ENCODE measurements around the gene CTNNA3. TPM values are rescaled to one million over a fixed set of nuclear protein-coding genes. Genes with fewer than 3 reads are reported as not detected.
"Not testable (repeated sequence)": the region's sequence is repeated elsewhere in the genome, so short reads cannot be mapped to it uniquely, and the experiment has no call there.

The CTNNA3 gene
- total RNA-seq, 4 donors from 2014 or later = 1.5 to 9.8 (median 4.3) TPM

GRCh38 chr10:67596641-67597040, 99.4 kb downstream of the CTNNA3 start:
- Histone ChIP-seq H3K9me3 (no peaks in the 10 kb centered on the region), H3K4me1 (no peaks in the 10 kb centered on the region), H3K27ac (no peak overlapping the region), H3K36me3 (no peaks in the 10 kb centered on the region), H3K4me3 (no peak overlapping the region), H3K27me3 (no peaks in the 10 kb centered on the region)
- intact Hi-C loops (cut with DNase I; ENCODE audit: low total_unique reads) = no loop called here
- TF ChIP-seq POLR2A (IDR thresholded peaks at IDR 0.05) = no peak
- no peak for TF ChIP-seq CTCF (IDR thresholded peaks at IDR 0.05)
- DNase-seq = no peak

DNA sequence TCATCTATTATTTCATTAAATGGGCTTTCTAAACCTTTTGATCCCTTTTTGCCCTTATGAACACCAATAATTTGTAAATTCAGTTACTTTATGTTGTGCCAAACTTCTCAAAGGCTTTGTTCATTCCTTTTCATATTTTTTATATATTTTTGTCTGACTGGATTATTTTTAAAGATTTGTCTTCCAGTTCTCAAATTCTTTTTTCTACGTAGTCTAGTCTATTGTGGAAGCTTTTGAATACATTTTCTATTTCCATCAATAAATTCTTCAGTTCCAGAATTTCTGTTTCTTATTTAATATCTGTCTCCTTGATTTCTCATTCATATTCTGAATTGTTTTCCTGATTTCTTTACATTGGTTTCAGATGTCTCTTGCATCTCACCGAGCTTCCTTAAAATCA, 108.2 kb downstream of the CTNNA3 start:
- Histone ChIP-seq H3K4me3 (no peak overlapping the region), H3K4me1 (no peaks in the 10 kb centered on the region), H3K27ac (no peak overlapping the region), H3K9me3 (peaks cover 0 to 16% of the 10 kb centered on the region in 2 donors), H3K36me3 (no peaks in the 10 kb centered on the region), H3K27me3 (no peaks in the 10 kb centered on the region)
- intact Hi-C loops (cut with DNase I; ENCODE audit: low total_unique reads) = no loop called here
- TF ChIP-seq CTCF (IDR thresholded peaks at IDR 0.05) = no peak
- no peak for TF ChIP-seq POLR2A (IDR thresholded peaks at IDR 0.05)
- DNase-seq = no peak

- Histone ChIP-seq H3K4me3 (no peak overlapping the region), H3K27me3 (no peaks in the 10 kb centered on the region), H3K36me3 (no peaks in the 10 kb centered on the region), H3K4me1 (no peaks in the 10 kb centered on the region), H3K9me3 (no peaks in the 10 kb centered on the region), H3K27ac (no peak overlapping the region)
- intact Hi-C loops (cut with DNase I; ENCODE audit: low total_unique reads) = no loop called here
- no peak for DNase-seq
- no peak for TF ChIP-seq POLR2A (IDR thresholded peaks at IDR 0.05)
- TF ChIP-seq CTCF (IDR thresholded peaks at IDR 0.05) = no peak
These were observed 120.5 kb downstream of the CTNNA3 start for GRCh38 chr10:67575532-67575931.

DNA sequence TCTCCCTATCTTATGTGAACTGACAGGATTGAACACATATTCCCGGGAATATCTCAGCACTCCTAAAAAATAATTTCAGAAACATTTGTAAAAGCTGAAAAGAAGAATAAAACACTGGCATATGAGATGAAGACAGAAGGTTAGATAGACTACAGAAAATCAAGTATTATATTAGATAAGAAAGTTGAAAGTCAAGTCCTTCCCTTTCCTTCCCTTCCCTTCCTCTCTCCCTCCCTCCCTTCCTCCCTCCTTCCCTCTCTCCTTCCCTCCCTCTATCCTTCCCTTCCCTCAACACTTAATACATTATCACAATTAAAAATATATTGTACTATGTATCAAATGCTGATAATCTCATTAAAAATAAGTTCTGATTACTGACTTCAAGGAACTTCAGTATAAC, 122.5 kb downstream of the CTNNA3 start:
- TF ChIP-seq CTCF (IDR thresholded peaks at IDR 0.05) (no peak), POLR2A (IDR thresholded peaks at IDR 0.05) (no peak)
- intact Hi-C loops (cut with DNase I; ENCODE audit: low total_unique reads) = no loop called here
- Histone ChIP-seq H3K36me3 (no peaks in the 10 kb centered on the region), H3K9me3 (no peaks in the 10 kb centered on the region), H3K27me3 (no peaks in the 10 kb centered on the region), H3K27ac (no peak overlapping the region), H3K4me3 (no peak overlapping the region), H3K4me1 (no peaks in the 10 kb centered on the region)
- DNase-seq = no peak

- H3K36me3 ChIP-seq = no peaks in the 10 kb centered on the region
- H3K27ac ChIP-seq = no peak overlapping the region
- intact Hi-C loops (cut with DNase I; ENCODE audit: low total_unique reads) = no loop called here
- H3K27me3 ChIP-seq = no peaks in the 10 kb centered on the region
- H3K4me1 ChIP-seq = no peaks in the 10 kb centered on the region
- DNase-seq = no peak
- no peaks in the 10 kb centered on the region for H3K9me3 ChIP-seq
- TF ChIP-seq CTCF (IDR thresholded peaks at IDR 0.05) = no peak
- no peak for TF ChIP-seq POLR2A (IDR thresholded peaks at IDR 0.05)
- H3K4me3 ChIP-seq = no peak overlapping the region
These were observed 124.5 kb downstream of the CTNNA3 start for GRCh38 chr10:67571503-67571902.

DNA sequence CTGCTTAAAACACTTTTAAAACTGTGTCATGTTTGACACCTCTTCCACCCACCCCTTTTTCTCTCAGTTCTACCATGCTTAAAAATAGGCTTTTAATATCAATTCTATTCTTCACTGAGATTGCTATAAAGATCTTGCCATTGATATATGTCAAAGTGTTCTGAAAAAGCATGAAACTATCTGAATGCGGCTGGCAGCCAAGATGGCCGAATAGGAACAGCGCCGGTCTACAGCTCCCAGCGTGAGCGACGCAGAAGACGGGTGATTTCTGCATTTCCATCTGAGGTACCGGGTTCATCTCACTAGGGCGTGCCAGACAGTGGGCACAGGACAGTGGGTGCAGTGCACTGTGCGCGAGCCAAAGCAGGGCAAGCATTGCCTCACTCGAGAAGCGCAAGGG, 137.7 kb downstream of the CTNNA3 start:
- intact Hi-C loops (cut with DNase I; ENCODE audit: low total_unique reads); H3K9me3 ChIP-seq; DNase-seq; H3K4me1 ChIP-seq; H3K27ac ChIP-seq; H3K36me3 ChIP-seq; H3K4me3 ChIP-seq; H3K27me3 ChIP-seq: not testable (repeated sequence)

All from uterus (tissue), 4 donors.